GM18909 (cell line): ENCODE measurements around the gene GLI3.

Source experiments
- ATAC-seq: cut with Tn5 transposase; IDR thresholded peaks from one replicate; pipeline ENCODE4 v1.9.1; 2021; ENCODE audit warnings: mild to moderate bottlenecking; ENCODE audit not compliant: unreplicated experiment, poor library complexity

GLI3 gene

GRCh38 chr7:42115795-42116194 is 121.2 kb downstream of the GLI3 start:
- ATAC-seq = no peak

GRCh38 chr7:42110333-42110732 is 126.7 kb downstream of the GLI3 start:
- no peak for ATAC-seq

GRCh38 chr7:42108803-42109528 is 128.0 kb downstream of the GLI3 start:
- no peak for ATAC-seq

GRCh38 chr7:42107484-42108240 is 129.3 kb downstream of the GLI3 start:
- no peak for ATAC-seq

- ATAC-seq = no peak
Measured at GRCh38 chr7:42106562-42106961, 130.4 kb downstream of the GLI3 start.

GRCh38 chr7:42105554-42106358 is 131.3 kb downstream of the GLI3 start:
- ATAC-seq = no peak

- ATAC-seq = no peak
Measured at GRCh38 chr7:42104694-42105093, 132.3 kb downstream of the GLI3 start.

- no peak for ATAC-seq
Measured at GRCh38 chr7:42104231-42104630, 132.8 kb downstream of the GLI3 start.

GRCh38 chr7:42103456-42103855 is 133.6 kb downstream of the GLI3 start:
- no peak for ATAC-seq

GRCh38 chr7:42103020-42103419 is 134.0 kb downstream of the GLI3 start:
- no peak for ATAC-seq

GRCh38 chr7:42102301-42102700 is 134.7 kb downstream of the GLI3 start:
- ATAC-seq = no peak

GRCh38 chr7:42100156-42100508 is 136.9 kb downstream of the GLI3 start:
- ATAC-seq = no peak

GRCh38 chr7:42099470-42100155 is 137.4 kb downstream of the GLI3 start:
- ATAC-seq = no peak

GRCh38 chr7:42099066-42099465 is 137.9 kb downstream of the GLI3 start:
- no peak for ATAC-seq

- ATAC-seq = no peak
Measured at GRCh38 chr7:42097752-42098151, 139.3 kb downstream of the GLI3 start.

GRCh38 chr7:42096681-42097561 is 140.1 kb downstream of the GLI3 start:
- no peak for ATAC-seq

GRCh38 chr7:42096268-42096667 is 140.7 kb downstream of the GLI3 start:
- no peak for ATAC-seq

GRCh38 chr7:42095791-42096190 is 141.2 kb downstream of the GLI3 start:
- no peak for ATAC-seq

GRCh38 chr7:42093349-42093905 is 143.6 kb downstream of the GLI3 start:
- no peak for ATAC-seq
